IMR-90 (cell line): ENCODE measurements around the gene HLA-A. TPM values are rescaled to one million over a fixed set of nuclear protein-coding genes. Genes with fewer than 3 reads are reported as not detected.

Experiments
- ATAC-seq: fragments of 200-7000 bp; cut with Tn5 transposase; 2 replicates; pipeline ENCODE4 v1.9.1; 2020; ENCODE audit warnings: low read depth, mild to moderate bottlenecking, moderate library complexity
- BruUV-seq: library from RNA; stranded (reverse); fragments of 400-500 nt; replicated peaks from 2 replicates; lab custom pipeline; 2021; lab: Mats Ljungman, UMichigan
- CTCF ChIA-PET: fragments of 300-600 bp; formaldehyde crosslinking; extraction: SDS; loops from one replicate; lab custom pipeline; 2021; ENCODE audit warnings: antibody characterized with exemption; lab: Yijun Ruan, JAX
- POLR2A ChIA-PET: fragments of 300-600 bp; sonication (Branson Sonifier 250); formaldehyde crosslinking; loops from one replicate; lab custom pipeline; 2022; ENCODE audit warnings: antibody characterized with exemption; ENCODE audit not compliant: unreplicated experiment; lab: Charles Lee
- DNase-seq: peaks from one replicate; pipeline ENCODE4 v3.0.0; 2013
- H2AFZ ChIP-seq: replicated peaks from 2 replicates; pipeline ENCODE3; 2013; ENCODE audit warnings: low read length, mild to moderate bottlenecking; ENCODE audit not compliant: poor library complexity
- H2AK5ac ChIP-seq: 2 replicates; pipeline ENCODE4 v1.6.1; 2013; ENCODE audit warnings: low read depth, low read length, inconsistent platforms
- H2AK9ac ChIP-seq: replicated peaks from 2 replicates; pipeline ENCODE3; 2013; ENCODE audit warnings: mild to moderate bottlenecking, low read depth, low read length, moderate library complexity; ENCODE audit not compliant: poor library complexity
- H2BK120ac ChIP-seq: 2 replicates; pipeline ENCODE4 v1.6.1; 2013; ENCODE audit warnings: low read depth, low read length, inconsistent platforms
- H2BK15ac ChIP-seq: 3 replicates; pipeline ENCODE4 v1.6.1; 2013; ENCODE audit warnings: low read depth, low read length, inconsistent platforms
- H2BK20ac ChIP-seq: 2 replicates; pipeline ENCODE4 v1.6.1; 2013; ENCODE audit warnings: low read depth, mild to moderate bottlenecking, inconsistent platforms, low read length, moderate library complexity
- H2BK5ac ChIP-seq: 2 replicates; pipeline ENCODE4 v1.6.1; 2013; ENCODE audit warnings: mild to moderate bottlenecking, low read depth, low read length, inconsistent platforms; ENCODE audit not compliant: poor library complexity, severe bottlenecking
- H3K14ac ChIP-seq: replicated peaks from 2 replicates; pipeline ENCODE4 v1.6.1; 2013; ENCODE audit warnings: low read depth, low read length, inconsistent platforms
- H3K18ac ChIP-seq: 2 replicates; pipeline ENCODE4 v1.6.1; 2013; ENCODE audit warnings: low read depth, low read length, control low read depth
- H3K23ac ChIP-seq: 2 replicates; pipeline ENCODE4 v1.6.1; 2013; ENCODE audit warnings: low read depth, low read length, inconsistent platforms
- H3K27ac ChIP-seq: 2 replicates; pipeline ENCODE4 v1.5.1; 2013; ENCODE audit warnings: mild to moderate bottlenecking, control low read depth, low read length; ENCODE audit not compliant: insufficient read depth
- H3K27me3 ChIP-seq: 2 replicates; pipeline ENCODE4 v1.6.1; 2013; ENCODE audit warnings: low read length; ENCODE audit not compliant: control insufficient read depth, insufficient read depth
- H3K36me3 ChIP-seq: 2 replicates; pipeline ENCODE4 v1.6.1; 2013; ENCODE audit warnings: low read length, mixed read lengths; ENCODE audit not compliant: control insufficient read depth, insufficient read depth
- H3K4ac ChIP-seq: 2 replicates; pipeline ENCODE4 v1.6.1; 2013; ENCODE audit warnings: low read depth, low read length, inconsistent platforms
- H3K4me1 ChIP-seq: 2 replicates; pipeline ENCODE4 v1.6.1; 2013; ENCODE audit warnings: low read length, mixed read lengths; ENCODE audit not compliant: control insufficient read depth, insufficient read depth
- H3K4me2 ChIP-seq: 2 replicates; pipeline ENCODE4 v1.6.1; 2013; ENCODE audit warnings: low read depth, mild to moderate bottlenecking, control low read depth, low read length, moderate library complexity
- H3K4me3 ChIP-seq: 2 replicates; pipeline ENCODE4 v1.5.1; 2013; ENCODE audit warnings: low read depth, mild to moderate bottlenecking, control low read depth, low read length, moderate library complexity; ENCODE audit not compliant: insufficient read depth
- H3K56ac ChIP-seq: 2 replicates; pipeline ENCODE4 v1.6.1; 2013; ENCODE audit warnings: low read length, inconsistent platforms; ENCODE audit not compliant: insufficient read depth; ENCODE audit errors: extremely low read depth
- H3K79me1 ChIP-seq, 2 experiments: 2 replicates each; pipeline ENCODE4 v1.6.1; 2013; ENCODE audit warnings: low read length in 2 of 2, inconsistent platforms in 1 of 2, low read depth in 1 of 2
- H3K9ac ChIP-seq: 2 replicates; pipeline ENCODE4 v1.6.1; 2013; ENCODE audit warnings: low read depth, low read length, control low read depth
- H3K9me1 ChIP-seq: 2 replicates; pipeline ENCODE4 v1.6.1; 2013; ENCODE audit warnings: low read length, inconsistent platforms; ENCODE audit not compliant: insufficient read depth
- H3K9me3 ChIP-seq: 2 replicates; pipeline ENCODE4 v1.6.1; 2013; ENCODE audit warnings: low read length; ENCODE audit not compliant: control insufficient read depth, insufficient read depth
- H4K20me1 ChIP-seq: 2 replicates; pipeline ENCODE4 v1.6.1; 2013; ENCODE audit warnings: low read length, inconsistent platforms; ENCODE audit not compliant: insufficient read depth
- H4K5ac ChIP-seq: 2 replicates; pipeline ENCODE4 v1.6.1; 2013; ENCODE audit warnings: mild to moderate bottlenecking, low read depth, low read length, control low read depth
- H4K8ac ChIP-seq, 2 experiments: 2 replicates each; pipeline ENCODE4 v1.6.1; 2013; ENCODE audit warnings: low read depth in 2 of 2, low read length in 2 of 2, control low read depth in 1 of 2, inconsistent platforms in 1 of 2
- H4K91ac ChIP-seq: 2 replicates; pipeline ENCODE4 v1.6.1; 2013; ENCODE audit warnings: low read depth, low read length, inconsistent platforms; ENCODE audit not compliant: insufficient read depth
- BHLHE40 ChIP-seq: fragments of 150-350 bp; IDR thresholded peaks from 2 replicates; pipeline ENCODE4 v1.6.1; 2016; ENCODE audit warnings: mild to moderate bottlenecking, low read depth, low read length
- CEBPB ChIP-seq: IDR thresholded peaks from 2 replicates; pipeline ENCODE4 v1.6.1; 2012; ENCODE audit warnings: low read depth, low read length, improper control_type of control experiment
- CHD1 ChIP-seq: IDR thresholded peaks from 2 replicates; pipeline ENCODE4 v1.6.1; 2012; ENCODE audit warnings: low read depth, low read length, improper control_type of control experiment
- FOS ChIP-seq: fragments of 150-350 bp; IDR thresholded peaks from 2 replicates; pipeline ENCODE4 v1.6.1; 2016; ENCODE audit warnings: low read depth, low read length
- MAFK ChIP-seq: IDR thresholded peaks from 2 replicates; pipeline ENCODE4 v1.6.1; 2012; ENCODE audit warnings: low read depth, low read length, improper control_type of control experiment
- MAZ ChIP-seq: IDR thresholded peaks from 2 replicates; pipeline ENCODE4 v1.6.1; 2012; ENCODE audit warnings: low read depth, mild to moderate bottlenecking, low read length, improper control_type of control experiment, moderate library complexity, borderline replicate concordance
- MXI1 ChIP-seq: IDR thresholded peaks from 2 replicates; pipeline ENCODE4 v1.6.1; 2012; ENCODE audit warnings: low read depth, mild to moderate bottlenecking, low read length, moderate library complexity, borderline replicate concordance
- POLR2A ChIP-seq: IDR thresholded peaks from 2 replicates; pipeline ENCODE4 v1.6.1; 2012; ENCODE audit warnings: mild to moderate bottlenecking, low read depth, low read length
- RAD21 ChIP-seq: IDR thresholded peaks from 2 replicates; pipeline ENCODE4 v1.6.1; 2012; ENCODE audit warnings: low read length, improper control_type of control experiment
- RCOR1 ChIP-seq: IDR thresholded peaks from 2 replicates; pipeline ENCODE4 v1.6.1; 2012; ENCODE audit warnings: mild to moderate bottlenecking, low read length, improper control_type of control experiment; ENCODE audit not compliant: insufficient replicate concordance
- RFX5 ChIP-seq: IDR thresholded peaks from 2 replicates; pipeline ENCODE4 v1.8.0; 2012; ENCODE audit warnings: low read depth, mild to moderate bottlenecking, low read length, moderate library complexity
- SMC3 ChIP-seq: fragments of 150-350 bp; IDR thresholded peaks from 2 replicates; pipeline ENCODE4 v1.6.1; 2016; ENCODE audit warnings: low read depth, mild to moderate bottlenecking, antibody characterized with exemption, low read length, moderate library complexity
- WGBS, 2 experiments: methylation state at CpG; one replicate each; pipeline versions ENCODE4 v1.1.5 to v1.1.7; 2013; ENCODE audit warnings: missing lambda C conversion rate in 2 of 2; ENCODE audit not compliant: insufficient read length in 1 of 2; ENCODE audit errors: extremely low coverage in 2 of 2; 5-methylcytosine and 5-hydroxymethylcytosine counted together
- dilution Hi-C: fragments of 300-500 bp; cut with HindIII; formaldehyde crosslinking; loops from one replicate; pipeline ENCODE4 v1.14.3; 2018; ENCODE audit warnings: low sequenced_read_pairs; ENCODE audit not compliant: unreplicated experiment
- in situ Hi-C: fragments of 300-500 bp; cut with MboI; formaldehyde crosslinking; loops from 3 replicates; pipeline ENCODE4 v1.14.3; 2019; ENCODE audit warnings: low sequenced_read_pairs, inconsistent platforms, mixed read lengths
- intact Hi-C: fragments of 100-400 bp; cut with micrococcal nuclease; formaldehyde crosslinking; loops from 2 replicates; pipeline ENCODE4 v1.10.0; 2022
- polyA plus RNA-seq, 3 experiments: library from polyadenylated mRNA; depleted of rRNA; stranded (reverse); fragments of >200 nt; gene quantifications; 2 replicates each; pipeline ENCODE4 v1.2.3, GENCODE V29; 2012; ENCODE audit warnings: low replicate concordance in 1 of 3
- total RNA-seq: library from RNA; depleted of rRNA; stranded (reverse); fragments of >200 nt; gene quantifications from 2 replicates; pipeline ENCODE4 v1.2.3, GENCODE V29; 2012
- TF ChIP-seq, protein P1 (sequence below): fragments of 150-350 bp; IDR thresholded peaks from 2 replicates; pipeline ENCODE4 v1.6.1; 2017; ENCODE audit warnings: mild to moderate bottlenecking, antibody characterized with exemption, low read length, low read depth
- TF ChIP-seq, protein P2 (sequence below): fragments of 150-350 bp; IDR thresholded peaks from 2 replicates; pipeline ENCODE4 v1.6.1; 2016; ENCODE audit warnings: low read depth, mild to moderate bottlenecking, low read length, moderate library complexity, borderline replicate concordance
- TF ChIP-seq, protein P3 (sequence below): conservative IDR thresholded peaks from 2 replicates; pipeline ENCODE4 v1.5.1; 2012; ENCODE audit warnings: mild to moderate bottlenecking, low read depth, low read length, improper control_type of control experiment

HLA-A gene
- total and polyA plus RNA-seq, 2 of the 4 experiments (the other 2 are of a cell fraction) = 94.5 to 218 TPM

DNA sequence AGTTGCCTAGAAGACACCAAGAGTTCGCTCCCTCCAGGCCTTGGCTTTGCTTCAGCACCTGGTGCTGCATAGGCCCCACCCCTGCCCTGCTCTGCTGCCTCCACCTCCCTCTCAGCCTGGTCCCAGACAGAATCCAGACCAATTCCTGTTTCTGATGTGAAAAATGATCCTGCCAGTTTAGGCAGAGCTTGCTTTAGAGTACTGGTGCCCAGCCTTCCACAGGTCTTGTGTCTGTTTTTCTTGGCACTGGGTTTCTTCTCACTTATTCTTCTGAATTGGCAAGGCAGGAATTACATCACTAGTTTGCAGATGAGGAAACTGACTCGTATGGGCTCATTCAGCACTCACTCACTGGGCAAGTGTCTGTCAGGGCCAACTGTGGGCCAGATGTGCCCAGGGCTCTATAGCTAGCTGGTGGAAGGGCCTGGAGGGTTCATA, 53.0 kb downstream of the HLA-A start:
- H2AK9ac ChIP-seq = no peak overlapping the region
- no peaks in the 10 kb centered on the region for H3K36me3 ChIP-seq
- H3K79me1 ChIP-seq = no peaks in the 10 kb centered on the region
- H4K5ac ChIP-seq = no peak overlapping the region
- no peak overlapping the region for H2BK20ac ChIP-seq
- no peak overlapping the region for H2BK5ac ChIP-seq
- H3K4me2 ChIP-seq = no peak overlapping the region
- no peaks in the 10 kb centered on the region for H3K4me1 ChIP-seq
- H4K20me1 ChIP-seq = no peaks in the 10 kb centered on the region
- no peak overlapping the region for H3K9ac ChIP-seq
- H2AFZ ChIP-seq = no peak overlapping the region
- dilution Hi-C loops = no loop called here
- H4K91ac ChIP-seq = no peak overlapping the region
- TF ChIP-seq SMC3 (no peak), POLR2A (no peak), CHD1 (no peak), RFX5 (no peak), MAZ (no peak), FOS (no peak), RCOR1 (no peak), MXI1 (no peak), MAFK (no peak), RAD21 (no peak), BHLHE40 (no peak), CEBPB (no peak)
- TF ChIP-seq, protein P1, sequence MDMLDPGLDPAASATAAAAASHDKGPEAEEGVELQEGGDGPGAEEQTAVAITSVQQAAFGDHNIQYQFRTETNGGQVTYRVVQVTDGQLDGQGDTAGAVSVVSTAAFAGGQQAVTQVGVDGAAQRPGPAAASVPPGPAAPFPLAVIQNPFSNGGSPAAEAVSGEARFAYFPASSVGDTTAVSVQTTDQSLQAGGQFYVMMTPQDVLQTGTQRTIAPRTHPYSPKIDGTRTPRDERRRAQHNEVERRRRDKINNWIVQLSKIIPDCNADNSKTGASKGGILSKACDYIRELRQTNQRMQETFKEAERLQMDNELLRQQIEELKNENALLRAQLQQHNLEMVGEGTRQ = no peak
- TF ChIP-seq, protein P2, sequence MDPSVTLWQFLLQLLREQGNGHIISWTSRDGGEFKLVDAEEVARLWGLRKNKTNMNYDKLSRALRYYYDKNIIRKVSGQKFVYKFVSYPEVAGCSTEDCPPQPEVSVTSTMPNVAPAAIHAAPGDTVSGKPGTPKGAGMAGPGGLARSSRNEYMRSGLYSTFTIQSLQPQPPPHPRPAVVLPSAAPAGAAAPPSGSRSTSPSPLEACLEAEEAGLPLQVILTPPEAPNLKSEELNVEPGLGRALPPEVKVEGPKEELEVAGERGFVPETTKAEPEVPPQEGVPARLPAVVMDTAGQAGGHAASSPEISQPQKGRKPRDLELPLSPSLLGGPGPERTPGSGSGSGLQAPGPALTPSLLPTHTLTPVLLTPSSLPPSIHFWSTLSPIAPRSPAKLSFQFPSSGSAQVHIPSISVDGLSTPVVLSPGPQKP = no peak
- TF ChIP-seq, protein P3, sequence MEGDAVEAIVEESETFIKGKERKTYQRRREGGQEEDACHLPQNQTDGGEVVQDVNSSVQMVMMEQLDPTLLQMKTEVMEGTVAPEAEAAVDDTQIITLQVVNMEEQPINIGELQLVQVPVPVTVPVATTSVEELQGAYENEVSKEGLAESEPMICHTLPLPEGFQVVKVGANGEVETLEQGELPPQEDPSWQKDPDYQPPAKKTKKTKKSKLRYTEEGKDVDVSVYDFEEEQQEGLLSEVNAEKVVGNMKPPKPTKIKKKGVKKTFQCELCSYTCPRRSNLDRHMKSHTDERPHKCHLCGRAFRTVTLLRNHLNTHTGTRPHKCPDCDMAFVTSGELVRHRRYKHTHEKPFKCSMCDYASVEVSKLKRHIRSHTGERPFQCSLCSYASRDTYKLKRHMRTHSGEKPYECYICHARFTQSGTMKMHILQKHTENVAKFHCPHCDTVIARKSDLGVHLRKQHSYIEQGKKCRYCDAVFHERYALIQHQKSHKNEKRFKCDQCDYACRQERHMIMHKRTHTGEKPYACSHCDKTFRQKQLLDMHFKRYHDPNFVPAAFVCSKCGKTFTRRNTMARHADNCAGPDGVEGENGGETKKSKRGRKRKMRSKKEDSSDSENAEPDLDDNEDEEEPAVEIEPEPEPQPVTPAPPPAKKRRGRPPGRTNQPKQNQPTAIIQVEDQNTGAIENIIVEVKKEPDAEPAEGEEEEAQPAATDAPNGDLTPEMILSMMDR = no peak
- H4K8ac ChIP-seq = no peak overlapping the region
- H3K4ac ChIP-seq = no peak overlapping the region
- no peak overlapping the region for H2BK15ac ChIP-seq
- intact Hi-C loops = no loop called here
- no peak overlapping the region for H3K4me3 ChIP-seq
- peak; percentile 11 for DNase-seq
- no peak overlapping the region for H3K18ac ChIP-seq
- no peak for ATAC-seq
- no peaks in the 10 kb centered on the region for H3K9me3 ChIP-seq
- 0 out of 2 replicates have a peak, but pooled peaks cover 4% of the 10 kb centered on the region for H3K9me1 ChIP-seq
- H3K23ac ChIP-seq = no peak overlapping the region
- H3K27me3 ChIP-seq = peaks cover 36% of the 10 kb centered on the region
- H3K14ac ChIP-seq = no peak overlapping the region
- no peak overlapping the region for H2AK5ac ChIP-seq
- ChIA-PET POLR2A (no interaction called here), CTCF (no interaction called here)
- H3K56ac ChIP-seq = no peak overlapping the region
- 0% methylated on average over 1 of the region's 2 CpGs; no CpG with 5 or more reads in 1 of the 2 experiments for WGBS, 2 experiments
- no TSS peak for BruUV-seq
- H3K27ac ChIP-seq = no peak overlapping the region
- in situ Hi-C loops = no loop called here
- no peak overlapping the region for H2BK120ac ChIP-seq
